Naive thymus-derived CD8-positive, alpha-beta T cell (primary cell): ENCODE data around the gene LKAAEAR1. TPM values are rescaled to one million over a fixed set of nuclear protein-coding genes. Genes with fewer than 3 reads are reported as not detected.
A peak's percentile ranks its signal among the peaks of the same experiment; 100 is the strongest.

Experiments used
- ATAC-seq, 2 donors: fragments of 150-1000 bp; cut with Tn5 transposase in 1 of 2; sonication (Bioruptor Pico), chemical (Tn5 transposase) in 1 of 2; 1 replicate in 1 of 2; 2 replicates in 1 of 2; pipeline ENCODE4 v1.10.0; 2021; ENCODE audit warnings: mild to moderate bottlenecking in 2 of 2, moderate library complexity in 2 of 2
- POLR2A ChIA-PET: fragments of 350-600 bp; sonication (Branson Sonifier 250); formaldehyde crosslinking; loops from one replicate; lab custom pipeline; 2021; ENCODE audit warnings: antibody characterized with exemption; lab: Charles Lee
- DNase-seq, 10 donors: peaks; one replicate each; pipeline versions ENCODE4 v3.0.0 to v3.0.0-alpha.2; 2020 to 2022
- H3K27ac Mint-ChIP-seq, 10 donors: one replicate each; pipeline ENCODE4 v1.8.0; 2020 to 2022; ENCODE audit warnings: mild to moderate bottlenecking in 10 of 10, mixed read lengths in 10 of 10, moderate library complexity in 4 of 10, inconsistent platforms in 1 of 10
- H3K27me3 Mint-ChIP-seq, 5 donors: one replicate each; pipeline ENCODE4 v1.8.0; 2021 to 2022; ENCODE audit warnings: mixed read lengths in 5 of 5
- H3K36me3 Mint-ChIP-seq, 3 donors: one replicate each; pipeline ENCODE4 v1.8.0; 2020 to 2022; ENCODE audit warnings: mixed read lengths in 3 of 3, mild to moderate bottlenecking in 2 of 3, inconsistent platforms in 1 of 3
- H3K4me1 Mint-ChIP-seq, 4 donors: one replicate each; pipeline ENCODE4 v1.8.0; 2021 to 2022; ENCODE audit warnings: mixed read lengths in 4 of 4
- H3K4me3 Mint-ChIP-seq, 10 donors: one replicate each; pipeline ENCODE4 v1.8.0; 2020 to 2022; ENCODE audit warnings: mild to moderate bottlenecking in 10 of 10, mixed read lengths in 10 of 10, moderate library complexity in 6 of 10, inconsistent platforms in 1 of 10
- H3K9me3 Mint-ChIP-seq, 9 donors: one replicate each; pipeline ENCODE4 v1.8.0; 2020 to 2022; ENCODE audit warnings: mixed read lengths in 9 of 9, mild to moderate bottlenecking in 3 of 9, inconsistent platforms in 1 of 9, moderate library complexity in 1 of 9
- polyA plus RNA-seq, 3 donors: library from polyadenylated mRNA; unstranded; fragments of 300-500 nt; fragmentation: Illumina TruSeq; gene quantifications; one replicate each; pipeline ENCODE4 v1.2.3, GENCODE V29; 2021
- total RNA-seq, 8 experiments: library from RNA in 2 of 8; stranded (reverse) in 2 of 8; gene quantifications; one replicate each; pipeline ENCODE4 v1.2.3 and lab custom pipeline; 2021 to 2026

LKAAEAR1 gene
- total and polyA plus RNA-seq, 5 experiments from 2014 or later = 0.63 to 1.1 TPM; not detected in 3

- H3K4me1 Mint-ChIP-seq = peaks cover 23 to 62% (median 51%) of the 10 kb centered on the region in 4 donors
- DNase-seq = peak in 2 of 10 donors; percentile 37 to 47
- H3K36me3 Mint-ChIP-seq = no peaks in the 10 kb centered on the region
- peak overlapping the region in 9 of 10 donors; percentile 2 to 92 (median 66) for H3K4me3 Mint-ChIP-seq
- peak overlapping the region in 9 of 10 donors; percentile 35 to 77 (median 65) for H3K27ac Mint-ChIP-seq
- POLR2A ChIA-PET = interaction anchor here (0.6 to 4.9 kb wide), 2 partner anchors 12 to 81 kb away, joined by 3 to 47 read pairs; partner anchors contain the start of genes OPRL1 and RGS19
- no peaks in the 10 kb centered on the region for H3K9me3 Mint-ChIP-seq
- H3K27me3 Mint-ChIP-seq = no peaks in the 10 kb centered on the region
- ATAC-seq = peak in 1 of 2 donors; percentile 57
These were observed 18.2 kb downstream of the LKAAEAR1 start for GRCh38 chr20:64065974-64066343.

GRCh38 chr20:64065062-64065973, 18.9 kb downstream of the LKAAEAR1 start:
- Mint-ChIP-seq H3K36me3 (no peaks in the 10 kb centered on the region), H3K9me3 (no peaks in the 10 kb centered on the region), H3K27ac (peak overlapping the region in 6 of 10 donors; percentile 64 to 89 (median 74)), H3K27me3 (no peaks in the 10 kb centered on the region), H3K4me3 (peak overlapping the region; percentile 25 to 92 (median 67)), H3K4me1 (peaks cover 23 to 57% (median 49%) of the 10 kb centered on the region in 4 donors)
- no peak for DNase-seq
- ATAC-seq = peak in 1 of 2 donors; percentile 13
- POLR2A ChIA-PET = interaction anchor here (1.5 to 4.9 kb wide), 3 partner anchors 12 to 109 kb away, joined by 3 to 47 read pairs (median 21); partner anchors contain the start of genes OPRL1 and RGS19

- DNase-seq = no peak
- peaks cover 23 to 53% (median 48%) of the 10 kb centered on the region in 4 donors for H3K4me1 Mint-ChIP-seq
- no peak for ATAC-seq
These were observed 20.0 kb downstream of the LKAAEAR1 start for GRCh38 chr20:64064145-64064698.

GRCh38 chr20:64063389-64064144, 20.6 kb downstream of the LKAAEAR1 start:
- peaks cover 21 to 50% (median 47%) of the 10 kb centered on the region in 4 donors for H3K4me1 Mint-ChIP-seq
- H3K4me3 Mint-ChIP-seq = peak overlapping the region; percentile 81 to 92 (median 86)
- no peaks in the 10 kb centered on the region for H3K36me3 Mint-ChIP-seq
- peak overlapping the region; percentile 29 to 92 (median 72) for H3K27ac Mint-ChIP-seq
- H3K27me3 Mint-ChIP-seq = no peaks in the 10 kb centered on the region
- no peaks in the 10 kb centered on the region for H3K9me3 Mint-ChIP-seq
- POLR2A ChIA-PET = interaction anchor here (0.6 to 2.7 kb wide), 14 partner anchors 9 to 325 kb away, joined by 3 to 38 read pairs (median 4); partner anchors contain the start of genes OPRL1, PRPF6, RGS19 and SAMD10
- no peak for DNase-seq
- no peak for ATAC-seq

More at GRCh38 chr20:64064145-64064698, 20.0 kb downstream of the LKAAEAR1 start:
- Mint-ChIP-seq H3K27me3 (no peaks in the 10 kb centered on the region), H3K36me3 (no peaks in the 10 kb centered on the region), H3K9me3 (no peaks in the 10 kb centered on the region), H3K27ac (peak overlapping the region; percentile 20 to 92 (median 54)), H3K4me3 (peak overlapping the region; percentile 79 to 92 (median 86))
- POLR2A ChIA-PET = interaction anchor here (0.5 to 2.0 kb wide), 3 partner anchors 13 to 107 kb away, joined by 3 to 21 read pairs (median 4); partner anchors contain the start of genes OPRL1 and RGS19

GRCh38 chr20:64062596-64063388, 21.4 kb downstream of the LKAAEAR1 start, which contains the start of gene TCEA2:
TSS of gene TCEA2 (plus strand) at chr20:64063198. CDS start at chr20:64063313, 115 bp downstream.
- no peaks in the 10 kb centered on the region for H3K27me3 Mint-ChIP-seq
- H3K4me1 Mint-ChIP-seq = peaks cover 25 to 56% (median 51%) of the 10 kb centered on the region in 4 donors
- H3K36me3 Mint-ChIP-seq = no peaks in the 10 kb centered on the region
- H3K27ac Mint-ChIP-seq = peak within 1 kb of the TSS; percentile 40 to 92 (median 76)
- peak; percentile 82 to 94 (median 90) for DNase-seq
- ATAC-seq = peak; percentile 94 to 97
- no peaks in the 10 kb centered on the region for H3K9me3 Mint-ChIP-seq
- POLR2A ChIA-PET = interaction anchor here (0.6 to 2.7 kb wide), 17 partner anchors 9 to 324 kb away, joined by 3 to 38 read pairs (median 4); partner anchors contain the start of genes OPRL1, PRPF6, RGS19 and SAMD10
- peak within 1 kb of the TSS; percentile 81 to 92 (median 86) for H3K4me3 Mint-ChIP-seq

GRCh38 chr20:64062276-64062595, 22.0 kb downstream of the LKAAEAR1 start:
- H3K4me3 Mint-ChIP-seq = peak overlapping the region in 8 of 10 donors; percentile 9 to 92 (median 56)
- no peak overlapping the region for H3K27ac Mint-ChIP-seq
- no peak for DNase-seq
- no peaks in the 10 kb centered on the region for H3K36me3 Mint-ChIP-seq
- H3K4me1 Mint-ChIP-seq = peaks cover 25 to 56% (median 51%) of the 10 kb centered on the region in 4 donors
- no peaks in the 10 kb centered on the region for H3K27me3 Mint-ChIP-seq
- no peak for ATAC-seq
- POLR2A ChIA-PET = interaction anchor here (0.6 to 2.7 kb wide), 14 partner anchors 10 to 323 kb away, joined by 3 to 38 read pairs (median 4); partner anchors contain the start of genes OPRL1, PRPF6, RGS19 and SAMD10
- no peaks in the 10 kb centered on the region for H3K9me3 Mint-ChIP-seq

GRCh38 chr20:64058536-64058935, 25.7 kb downstream of the LKAAEAR1 start:
- Mint-ChIP-seq H3K4me1 (peaks cover 4 to 26% (median 19%) of the 10 kb centered on the region in 4 donors), H3K27me3 (peaks cover 0 to 8% (median 3%) of the 10 kb centered on the region in 5 donors), H3K27ac (peak overlapping the region in 1 of 10 donors; percentile 68), H3K9me3 (no peaks in the 10 kb centered on the region), H3K4me3 (peak overlapping the region in 3 of 10 donors; percentile 10 to 71 (median 66)), H3K36me3 (no peaks in the 10 kb centered on the region)
- no peak for ATAC-seq
- POLR2A ChIA-PET = interaction anchor here (0.7 to 4.9 kb wide), 8 partner anchors 18 to 562 kb away, joined by 3 to 49 read pairs (median 4); partner anchors contain the start of genes LIME1, OPRL1, PRPF6 and SAMD10
- no peak for DNase-seq

- H3K4me3 Mint-ChIP-seq = peak overlapping the region; percentile 15 to 74 (median 64)
- DNase-seq (peak; percentile 62 to 89 (median 78)), ATAC-seq (peak; percentile 88 to 92)
- no peaks in the 10 kb centered on the region for H3K36me3 Mint-ChIP-seq
- H3K27me3 Mint-ChIP-seq = peaks cover 0 to 14% (median 8%) of the 10 kb centered on the region in 5 donors
- POLR2A ChIA-PET = interaction anchor here (0.5 to 4.9 kb wide), 9 partner anchors 13 to 621 kb away, joined by 3 to 49 read pairs (median 4); partner anchors contain the start of genes LIME1, OPRL1, PRPF6 and RGS19
- peaks cover 7 to 30% (median 18%) of the 10 kb centered on the region in 4 donors for H3K4me1 Mint-ChIP-seq
- H3K9me3 Mint-ChIP-seq = no peaks in the 10 kb centered on the region
- H3K27ac Mint-ChIP-seq = peak overlapping the region in 7 of 10 donors; percentile 7 to 71 (median 57)
These were observed 26.3 kb downstream of the LKAAEAR1 start for GRCh38 chr20:64057628-64058498.

- Mint-ChIP-seq H3K27ac (peak overlapping the region in 7 of 10 donors; percentile 24 to 71 (median 53)), H3K9me3 (no peaks in the 10 kb centered on the region), H3K4me3 (peak overlapping the region; percentile 15 to 74 (median 64)), H3K36me3 (no peaks in the 10 kb centered on the region), H3K4me1 (peaks cover 7 to 25% (median 15%) of the 10 kb centered on the region in 4 donors), H3K27me3 (peaks cover 0 to 19% (median 8%) of the 10 kb centered on the region in 5 donors)
- ATAC-seq = peak; percentile 59 to 61
- DNase-seq = no peak
- POLR2A ChIA-PET = interaction anchor here (0.5 to 4.9 kb wide), 8 partner anchors 12 to 620 kb away, joined by 3 to 49 read pairs (median 4); partner anchors contain the start of genes LIME1, PRPF6, RGS19 and SAMD10
These were observed 27.1 kb downstream of the LKAAEAR1 start for GRCh38 chr20:64056889-64057627.
